ENCODE data around the gene ZNF516.
"Not testable (repeated sequence)": the region's sequence is repeated elsewhere in the genome, so short reads cannot be mapped to it uniquely, and the experiment has no call there.

ZNF516 gene, protein sequence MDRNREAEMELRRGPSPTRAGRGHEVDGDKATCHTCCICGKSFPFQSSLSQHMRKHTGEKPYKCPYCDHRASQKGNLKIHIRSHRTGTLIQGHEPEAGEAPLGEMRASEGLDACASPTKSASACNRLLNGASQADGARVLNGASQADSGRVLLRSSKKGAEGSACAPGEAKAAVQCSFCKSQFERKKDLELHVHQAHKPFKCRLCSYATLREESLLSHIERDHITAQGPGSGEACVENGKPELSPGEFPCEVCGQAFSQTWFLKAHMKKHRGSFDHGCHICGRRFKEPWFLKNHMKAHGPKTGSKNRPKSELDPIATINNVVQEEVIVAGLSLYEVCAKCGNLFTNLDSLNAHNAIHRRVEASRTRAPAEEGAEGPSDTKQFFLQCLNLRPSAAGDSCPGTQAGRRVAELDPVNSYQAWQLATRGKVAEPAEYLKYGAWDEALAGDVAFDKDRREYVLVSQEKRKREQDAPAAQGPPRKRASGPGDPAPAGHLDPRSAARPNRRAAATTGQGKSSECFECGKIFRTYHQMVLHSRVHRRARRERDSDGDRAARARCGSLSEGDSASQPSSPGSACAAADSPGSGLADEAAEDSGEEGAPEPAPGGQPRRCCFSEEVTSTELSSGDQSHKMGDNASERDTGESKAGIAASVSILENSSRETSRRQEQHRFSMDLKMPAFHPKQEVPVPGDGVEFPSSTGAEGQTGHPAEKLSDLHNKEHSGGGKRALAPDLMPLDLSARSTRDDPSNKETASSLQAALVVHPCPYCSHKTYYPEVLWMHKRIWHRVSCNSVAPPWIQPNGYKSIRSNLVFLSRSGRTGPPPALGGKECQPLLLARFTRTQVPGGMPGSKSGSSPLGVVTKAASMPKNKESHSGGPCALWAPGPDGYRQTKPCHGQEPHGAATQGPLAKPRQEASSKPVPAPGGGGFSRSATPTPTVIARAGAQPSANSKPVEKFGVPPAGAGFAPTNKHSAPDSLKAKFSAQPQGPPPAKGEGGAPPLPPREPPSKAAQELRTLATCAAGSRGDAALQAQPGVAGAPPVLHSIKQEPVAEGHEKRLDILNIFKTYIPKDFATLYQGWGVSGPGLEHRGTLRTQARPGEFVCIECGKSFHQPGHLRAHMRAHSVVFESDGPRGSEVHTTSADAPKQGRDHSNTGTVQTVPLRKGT
- total RNA-seq: 5.6 to 10.1 reads per million in 2 donors

DNA sequence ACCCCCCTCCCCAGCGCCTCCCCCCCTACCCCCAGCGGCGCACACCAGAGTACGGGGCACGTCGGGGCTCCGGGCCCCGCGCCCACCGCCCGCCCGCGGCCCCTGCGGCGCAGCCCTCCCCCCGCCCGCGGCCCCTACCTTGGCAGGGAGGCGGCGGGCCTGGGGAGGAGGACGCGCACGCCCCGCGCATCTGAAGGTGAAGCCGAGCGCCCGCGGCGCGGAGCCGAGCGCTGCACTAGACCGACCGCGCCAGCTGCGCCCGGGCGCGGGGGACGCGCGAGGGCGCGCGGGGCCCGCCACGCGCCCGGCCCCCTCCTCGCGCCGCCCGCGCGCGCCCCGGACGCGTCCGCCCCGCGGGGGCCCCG, at the start of gene ZNF516:
Gene ZNF516 (minus strand): TSS at position 237 of the 365 bp plus-strand sequence. CDS start 52,188 bp downstream, outside the sequence.
- peak in 1 of 5 experiments; percentile 63 for DNase-seq

DNA sequence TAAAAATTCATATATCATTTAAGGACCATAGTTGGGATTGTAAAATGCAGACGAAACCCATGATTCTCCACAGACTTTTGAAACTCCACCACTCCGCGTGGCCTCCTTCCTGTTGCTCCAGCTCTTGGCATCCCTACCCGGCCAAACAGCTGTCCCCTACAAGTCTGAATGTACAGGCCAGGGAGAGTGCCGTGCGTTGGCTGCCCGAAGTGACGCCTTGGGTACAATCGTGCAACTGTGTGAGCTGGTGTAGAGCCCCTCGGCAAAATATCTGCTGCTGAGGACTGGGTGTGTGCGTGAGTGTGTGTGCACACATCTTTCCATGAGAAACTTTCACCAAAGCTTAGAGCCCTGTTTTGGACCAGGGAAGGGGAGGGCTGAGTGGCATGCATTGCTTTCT, 43.8 kb upstream of the ZNF516 start:
- no peak for DNase-seq

DNA sequence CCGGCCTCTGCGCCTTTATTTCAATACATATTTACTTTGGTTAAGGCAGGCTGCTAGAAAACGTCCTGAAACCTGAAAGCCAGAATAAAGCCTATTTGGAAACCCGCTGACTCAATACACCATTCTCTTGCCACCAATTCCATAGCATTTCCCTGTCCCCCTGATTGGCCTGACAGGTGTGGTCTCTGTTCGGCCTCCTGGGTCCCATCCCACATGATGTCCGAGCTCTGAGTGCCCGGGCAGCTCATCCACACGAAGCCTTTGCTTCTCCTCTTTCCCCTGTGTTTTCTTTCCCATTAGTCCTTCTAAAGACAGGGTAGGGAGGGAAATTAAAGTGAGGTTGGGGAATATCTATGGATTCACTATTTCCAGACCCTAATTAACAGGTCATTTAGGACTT, 42.6 kb upstream of the ZNF516 start:
- DNase-seq: no peak

DNA sequence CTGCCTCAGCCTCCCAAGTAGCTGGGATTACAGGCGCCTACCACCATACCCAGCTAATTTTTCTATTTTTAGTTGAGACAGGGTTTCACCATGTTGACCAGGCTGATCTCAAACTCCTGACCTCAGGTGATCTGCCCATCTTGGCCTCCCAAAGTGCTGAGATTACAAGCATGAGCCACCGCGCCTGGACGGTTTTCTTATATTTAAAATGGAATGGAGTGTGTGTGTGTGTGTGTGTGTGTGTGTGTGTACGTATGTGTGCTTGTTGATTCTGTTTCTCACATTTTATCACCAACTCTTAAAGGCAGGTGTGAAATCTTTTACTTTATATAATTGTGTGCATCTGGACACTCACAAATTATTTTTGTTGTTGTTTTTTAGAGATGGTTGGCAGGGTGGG, 41.6 kb upstream of the ZNF516 start:
- not testable (repeated sequence) for DNase-seq

DNA sequence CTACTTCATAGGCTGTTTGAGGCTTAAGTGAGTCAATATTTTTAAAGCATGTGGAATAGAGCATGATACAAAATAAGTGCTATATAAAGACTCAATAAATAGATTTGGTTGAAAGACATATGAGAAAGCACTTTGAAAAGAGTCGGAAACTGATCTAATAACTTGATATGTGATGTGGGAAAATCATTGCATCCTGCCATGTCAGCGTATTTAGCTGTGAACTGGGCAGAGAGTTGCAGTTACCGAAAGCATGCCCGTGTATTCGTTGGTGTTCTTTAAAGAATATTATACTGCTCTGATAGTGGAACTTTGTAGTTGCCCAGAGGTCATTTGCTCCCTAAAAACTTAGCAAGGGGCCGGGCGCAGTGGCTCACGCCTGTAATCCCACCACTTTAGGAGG, 37.8 kb upstream of the ZNF516 start:
- no peak for DNase-seq

DNA sequence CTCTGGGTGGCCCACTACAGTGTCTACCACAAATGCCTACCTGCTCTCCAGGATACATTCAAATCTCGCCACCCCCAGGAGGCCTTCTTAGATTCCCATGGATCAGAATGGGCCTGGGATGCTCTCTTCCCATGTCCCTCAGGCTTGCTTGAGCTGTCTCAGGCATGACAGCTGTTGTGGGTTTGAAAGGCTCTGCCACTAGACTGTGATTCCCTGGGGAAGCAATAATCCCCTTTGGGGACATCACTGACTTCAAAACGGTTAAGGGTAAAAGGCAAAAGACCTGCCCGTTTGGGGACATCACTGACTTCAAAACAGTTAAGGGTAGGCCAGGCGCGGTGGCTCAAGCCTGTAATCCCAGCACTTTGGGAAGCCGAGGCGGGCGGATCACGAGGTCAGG, 35.8 kb upstream of the ZNF516 start:
- DNase-seq: no peak

DNA sequence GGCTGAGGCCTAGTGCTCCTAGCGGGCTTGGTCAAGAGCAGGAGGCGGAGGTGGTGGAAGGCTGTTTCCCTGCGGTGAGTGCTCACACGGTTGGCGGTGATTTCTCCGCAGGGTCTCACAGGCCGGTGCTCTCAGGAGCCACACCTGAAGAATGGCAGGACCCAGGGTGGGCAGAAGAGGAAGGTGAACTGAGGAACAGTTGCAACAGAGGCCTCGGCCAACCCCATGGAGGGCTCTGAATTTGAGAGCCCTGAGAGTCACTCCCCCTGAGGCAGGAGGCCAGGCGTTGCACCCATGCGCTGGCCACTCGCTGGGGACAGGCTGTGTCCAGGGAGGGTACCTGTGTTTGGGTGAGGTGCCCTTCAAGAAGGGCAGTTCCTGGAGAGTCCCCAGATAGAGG, 35.3 kb upstream of the ZNF516 start:
- DNase-seq: no peak

DNA sequence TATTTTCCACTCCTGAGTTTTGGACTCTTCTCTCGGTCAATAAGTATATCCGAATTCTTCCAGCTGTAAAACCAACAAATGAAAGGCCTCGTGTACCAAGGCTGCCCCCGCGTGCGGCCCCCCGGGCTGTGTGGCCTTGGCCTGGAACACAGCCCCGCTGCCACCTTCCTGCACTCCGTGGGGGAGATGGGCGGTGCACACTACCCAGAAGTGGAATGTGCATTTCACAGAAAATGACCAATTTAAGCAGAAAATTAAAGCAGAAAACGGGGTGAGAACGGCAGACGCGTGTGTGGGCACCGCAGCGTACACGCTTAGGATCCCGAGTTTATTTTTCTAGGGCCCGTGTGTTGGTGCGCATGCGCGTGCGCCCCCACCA, 34.4 kb upstream of the ZNF516 start:
- no peak for DNase-seq

DNA sequence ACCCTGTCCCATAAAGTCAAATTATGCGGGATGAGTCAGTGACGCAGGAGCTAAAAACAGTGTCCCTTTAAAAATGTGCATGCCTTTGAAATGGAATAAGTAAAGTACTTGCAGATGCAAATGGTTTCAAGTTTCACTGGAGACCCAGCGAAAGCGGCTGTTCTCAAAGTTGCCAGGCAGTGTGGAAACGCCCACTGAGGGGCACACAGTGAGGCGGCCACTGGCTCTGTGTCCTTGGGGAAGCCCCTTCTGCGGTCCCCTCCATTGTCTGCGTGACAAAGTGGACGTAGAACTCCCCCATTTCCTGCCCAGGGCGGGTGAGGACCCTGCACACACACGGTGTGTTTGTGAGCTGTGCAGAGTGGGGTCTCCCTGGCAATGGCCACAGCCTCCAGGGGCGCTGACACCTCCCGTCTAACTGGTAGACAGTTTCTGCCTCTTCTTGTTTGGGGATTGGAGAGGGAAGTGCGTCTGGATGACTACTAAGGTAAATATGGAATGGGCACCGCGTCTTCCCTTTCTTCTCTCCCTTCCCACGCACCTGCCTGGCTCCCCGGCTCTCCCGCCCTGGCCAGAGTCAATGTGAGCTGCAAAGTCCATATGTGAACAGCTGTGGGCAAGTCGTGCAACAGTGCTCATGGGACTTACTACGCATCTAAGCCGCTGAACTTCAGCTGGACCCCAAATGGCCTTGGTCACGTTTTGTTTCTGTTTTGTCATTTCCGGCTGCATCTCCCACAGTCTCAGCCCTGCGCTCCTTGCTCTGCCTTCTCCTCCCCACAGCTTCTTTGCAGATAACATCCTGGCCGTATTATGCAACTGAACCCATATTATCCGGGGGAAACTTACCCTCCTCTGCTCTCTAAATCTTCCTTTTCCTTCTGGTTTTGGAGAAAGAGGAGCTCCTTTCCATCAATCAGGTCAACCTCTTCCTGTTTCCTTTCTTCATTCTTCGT, 33.7 kb upstream of the ZNF516 start:
- DNase-seq: no peak

DNA sequence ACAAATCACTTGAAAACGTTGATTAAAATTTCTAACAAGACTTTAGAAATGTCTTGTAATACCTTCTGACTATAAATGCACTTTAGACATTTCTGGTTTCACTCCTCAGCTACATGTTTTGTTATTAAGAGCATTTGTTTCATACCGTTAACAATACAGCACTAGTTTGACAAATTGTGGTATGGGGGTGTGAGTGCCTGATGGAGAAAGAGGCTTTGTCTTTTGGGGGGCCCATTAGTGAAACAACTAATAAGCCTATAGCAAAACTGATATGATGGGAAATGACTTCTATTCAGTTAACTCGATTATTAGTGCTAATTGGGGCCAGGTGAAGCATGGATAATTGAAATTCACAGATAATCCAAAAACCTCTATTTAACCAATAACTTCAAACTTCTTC, 30.9 kb upstream of the ZNF516 start:
- DNase-seq: no peak

DNA sequence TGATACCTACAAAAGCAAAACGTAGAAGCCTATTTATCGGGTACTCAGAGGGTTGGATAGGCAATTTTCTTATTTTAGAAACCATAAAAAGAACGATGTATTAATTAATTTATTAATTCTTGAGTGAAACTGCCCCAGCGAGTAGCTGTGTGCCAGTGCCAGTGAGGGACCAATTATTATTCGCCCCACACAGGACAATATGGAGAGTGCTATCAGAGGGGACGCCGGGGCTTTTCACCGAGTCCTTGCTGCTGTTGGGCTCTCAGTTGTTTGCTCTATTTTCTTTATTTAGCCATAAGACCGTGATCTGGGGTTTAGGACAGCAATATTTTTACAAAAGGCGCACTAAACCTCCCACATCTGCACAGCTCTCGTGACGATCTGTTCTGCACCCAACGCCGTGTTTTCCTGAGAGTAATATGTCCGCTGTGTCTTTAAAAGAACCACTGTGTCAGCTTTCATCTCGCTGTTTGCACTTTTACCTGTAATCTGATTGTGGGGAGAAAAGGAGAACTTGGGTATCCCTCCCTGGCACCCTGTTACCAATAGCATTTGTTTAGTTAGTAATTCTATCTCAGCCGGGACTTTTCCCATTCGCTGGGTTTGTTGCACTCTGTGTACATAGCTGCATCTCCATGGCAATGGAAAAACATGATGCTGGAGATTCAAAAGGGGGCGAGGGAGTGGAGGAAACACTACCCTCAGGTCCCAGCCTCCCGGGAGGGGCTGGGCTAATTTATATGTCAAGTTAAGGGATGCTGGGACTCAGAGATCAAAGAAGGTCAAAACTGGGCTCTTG, 30.1 kb upstream of the ZNF516 start:
- no peak for DNase-seq

DNA sequence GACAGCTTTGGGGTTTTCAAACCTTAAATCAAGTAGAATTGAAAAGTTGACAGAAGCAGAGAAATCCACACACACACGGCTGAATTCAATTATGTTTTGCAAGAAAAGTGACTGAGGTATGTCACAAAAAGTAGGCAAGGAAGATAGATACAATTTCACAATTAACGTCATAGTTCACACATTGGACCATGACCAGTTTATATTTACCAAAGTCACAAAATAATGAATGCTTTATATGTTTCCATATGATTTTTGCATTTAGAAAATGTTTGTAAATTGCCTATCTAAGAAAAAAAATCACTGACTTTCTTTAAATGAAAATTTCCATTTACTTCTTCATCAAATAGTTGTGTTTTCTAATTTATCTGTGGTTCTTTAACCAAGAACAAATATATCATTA, 29.4 kb upstream of the ZNF516 start:
- DNase-seq: no peak

DNA sequence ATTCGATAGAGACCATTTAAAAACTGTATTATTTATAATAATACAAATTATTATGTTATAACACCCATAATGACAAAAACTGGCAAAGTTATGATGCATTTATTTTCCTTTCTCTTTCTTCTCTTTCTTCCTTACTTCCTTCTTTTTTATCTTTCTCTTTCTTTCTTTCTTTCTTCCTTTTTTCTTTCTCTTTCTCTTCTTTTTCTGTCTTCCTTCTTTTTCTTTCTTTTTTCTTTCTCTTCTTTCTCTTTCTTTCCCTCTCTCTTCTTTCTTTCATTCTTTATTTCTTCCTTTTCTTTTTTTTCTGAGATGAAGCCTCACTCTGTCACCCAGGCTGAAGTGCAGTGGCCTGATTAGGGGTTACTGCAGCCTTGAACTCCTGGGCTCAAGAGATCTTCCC, 27.5 kb upstream of the ZNF516 start:
- DNase-seq: no peak

DNA sequence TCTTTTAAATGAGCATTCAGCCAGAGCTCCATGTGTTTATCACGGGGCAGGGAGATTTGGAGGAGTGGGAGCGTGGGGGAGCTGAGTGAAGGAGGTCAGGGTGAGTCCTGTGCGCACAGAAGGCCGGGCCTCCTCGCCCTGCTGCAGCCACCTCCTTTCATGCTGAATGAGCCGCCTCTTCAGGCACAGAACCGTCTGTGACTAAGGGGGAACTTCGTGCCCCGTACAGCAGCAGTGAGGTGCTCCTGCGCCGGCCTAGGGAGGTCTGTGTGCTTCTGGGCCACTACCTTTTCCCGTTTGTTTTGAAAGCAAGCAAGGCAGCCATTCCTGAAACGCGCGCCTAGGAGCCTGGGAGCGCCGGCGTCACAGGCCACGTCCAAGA, 27.1 kb upstream of the ZNF516 start:
- no peak for DNase-seq

DNA sequence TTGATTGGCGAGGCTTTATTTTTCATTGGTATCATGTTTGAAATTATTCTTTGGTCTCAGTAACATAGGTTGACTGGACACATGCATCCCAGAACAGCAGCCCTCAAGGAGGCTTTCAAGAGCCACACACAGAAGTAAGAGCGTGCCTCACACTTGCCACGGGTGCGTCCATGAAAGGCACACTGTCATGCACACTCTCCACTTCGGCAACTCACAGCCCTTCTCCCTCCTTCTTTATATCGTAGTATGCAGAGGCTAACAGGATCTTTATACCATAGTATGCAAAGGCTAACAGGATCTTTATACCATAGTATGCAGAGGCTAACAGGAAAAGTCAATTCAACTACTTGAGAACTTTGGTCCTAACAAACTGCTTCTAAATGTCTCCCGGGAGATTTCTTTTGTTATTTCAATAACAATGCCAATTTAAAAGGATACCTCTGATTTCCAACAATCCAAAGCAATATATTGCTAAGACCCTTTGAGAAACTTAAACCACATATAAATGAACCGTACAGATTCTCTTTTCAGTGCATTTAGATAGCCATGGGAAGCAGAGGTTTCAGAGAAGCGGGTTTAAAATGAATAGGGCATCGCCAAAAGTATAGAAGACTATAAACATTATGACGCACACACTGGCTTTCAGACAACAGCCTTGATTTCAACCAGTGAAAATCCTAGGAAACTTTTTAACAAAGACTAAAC, 26.5 kb upstream of the ZNF516 start:
- DNase-seq: no peak

DNA sequence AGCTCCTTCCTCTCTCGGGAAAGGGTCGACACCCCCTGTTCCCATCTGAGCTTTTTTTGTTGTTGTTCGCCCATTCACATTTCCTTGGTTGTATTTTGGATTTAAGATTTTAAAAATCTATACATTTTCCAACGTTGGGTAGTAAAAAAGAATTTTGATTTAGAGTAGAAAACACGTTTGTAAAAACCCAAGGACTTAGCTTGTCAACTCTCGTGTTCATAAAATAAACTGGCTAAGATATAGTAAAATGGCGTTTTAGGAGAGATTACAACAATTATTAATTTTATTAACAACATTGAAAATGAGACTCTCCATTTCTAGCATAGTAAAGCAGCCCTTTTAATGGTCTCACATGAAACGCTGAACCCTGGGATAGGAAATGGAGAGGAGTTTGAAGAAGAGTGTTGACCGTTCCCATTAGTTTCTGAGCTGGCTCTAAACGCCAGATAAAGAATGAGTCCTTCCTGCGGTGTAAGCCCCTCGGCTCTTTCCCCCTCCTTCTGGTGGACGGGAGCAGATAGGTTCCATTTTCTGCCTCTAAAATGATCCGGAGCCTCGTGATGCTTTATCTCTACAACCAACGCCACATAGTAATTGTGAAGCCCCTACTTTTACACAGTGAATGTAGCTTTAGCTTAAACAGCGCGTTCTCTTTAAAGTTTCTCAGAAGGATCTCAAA, 24.0 kb upstream of the ZNF516 start:
- DNase-seq: no peak

DNA sequence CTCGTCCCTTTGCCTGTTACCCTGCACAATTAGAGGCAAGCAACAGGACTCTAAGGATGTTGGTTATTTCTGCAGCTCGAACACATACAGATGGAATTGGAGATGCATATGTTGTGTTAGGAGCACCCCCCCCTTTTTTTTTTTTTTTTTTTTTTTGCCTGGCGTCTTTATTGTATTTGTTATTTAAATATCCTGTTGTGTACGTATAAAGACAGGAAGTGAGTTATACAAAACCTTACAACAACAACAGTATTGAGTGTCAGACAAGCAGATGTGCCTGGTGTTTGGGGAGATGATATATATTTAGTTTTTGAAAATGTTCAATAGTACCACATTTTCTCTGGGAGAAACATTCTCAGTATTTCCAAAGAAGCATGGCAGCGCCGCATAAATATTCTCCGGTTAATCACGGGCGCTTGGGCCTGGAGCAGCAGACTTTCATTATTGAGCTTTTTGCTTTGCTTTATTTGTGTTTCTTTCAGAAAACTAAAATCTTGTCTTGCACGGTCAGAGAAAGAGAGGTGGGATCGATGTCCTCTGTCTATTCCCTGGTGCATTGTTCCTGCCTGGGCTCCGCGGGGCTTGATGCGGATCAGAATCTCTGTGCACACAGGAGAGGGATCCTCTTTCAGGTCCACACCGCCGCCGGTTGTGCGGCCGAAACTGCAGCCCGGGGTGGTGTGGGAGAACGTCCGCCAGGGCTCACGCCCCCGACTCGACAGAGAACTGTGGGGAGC, 23.2 kb upstream of the ZNF516 start:
- no peak for DNase-seq

DNA sequence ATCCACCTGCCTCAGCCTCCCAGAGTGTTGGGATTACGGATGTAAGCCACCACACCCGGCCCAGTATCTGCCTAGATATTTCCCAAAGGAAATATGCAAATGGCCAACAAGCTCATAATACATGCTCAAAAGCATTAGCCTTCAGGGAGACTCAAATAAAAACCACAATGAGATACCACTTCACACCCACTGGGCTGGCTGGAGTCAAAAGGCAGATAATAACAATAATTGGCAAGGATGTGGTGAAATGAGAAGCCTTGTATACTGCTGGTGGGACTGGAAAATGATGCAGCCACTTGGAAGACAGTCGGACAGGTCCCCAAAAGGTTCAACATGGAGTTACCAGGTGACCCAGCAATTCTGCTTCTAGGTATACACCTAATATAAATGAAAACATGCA, 20.5 kb upstream of the ZNF516 start:
- DNase-seq: no peak

DNA sequence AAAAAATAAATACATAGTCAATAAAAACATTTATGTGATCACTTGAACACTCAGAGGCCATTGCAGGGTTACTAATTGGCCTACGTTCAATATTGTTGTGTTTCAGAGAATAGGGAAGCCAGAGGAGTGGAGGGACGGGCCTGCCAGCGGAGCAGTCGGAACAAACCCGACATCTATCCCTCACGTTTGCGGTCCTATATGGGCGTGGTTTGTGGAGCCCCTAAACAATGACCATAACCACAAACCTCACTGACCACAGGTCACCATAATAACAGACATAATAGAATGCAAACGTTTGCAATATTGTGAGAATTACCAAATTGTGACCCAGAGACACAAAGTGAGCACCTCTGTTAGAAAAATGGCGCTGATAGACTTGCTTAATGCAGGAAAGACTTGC, 19.5 kb upstream of the ZNF516 start:
- DNase-seq: no peak
